Ascending aorta (tissue), 2 donors: ENCODE data around the gene GLCE. TPM values are rescaled to one million over a fixed set of nuclear protein-coding genes. Genes with fewer than 3 reads are reported as not detected.
A peak's percentile ranks its signal among the peaks of the same experiment; 100 is the strongest.
"Not testable (repeated sequence)": the region's sequence is repeated elsewhere in the genome, so short reads cannot be mapped to it uniquely, and the experiment has no call there.

Source experiments
- DNase-seq, 2 donors: peaks; one replicate each; pipeline ENCODE4 v3.0.0-alpha.2; 2019; ENCODE audit warnings: low spot score in 2 of 2
- H3K27ac ChIP-seq, 2 donors: fragments of 200-600 bp; sonication (generic); one replicate each; pipeline ENCODE4 v1.5.1; 2016 to 2017; ENCODE audit warnings: mild to moderate bottlenecking in 1 of 2
- H3K27me3 ChIP-seq: fragments of 200-600 bp; sonication (generic); one replicate; pipeline ENCODE4 v1.5.1; 2017
- H3K36me3 ChIP-seq, 2 donors: fragments of 200-600 bp; sonication (generic); one replicate each; pipeline ENCODE4 v1.5.1; 2016
- H3K4me1 ChIP-seq, 2 donors: fragments of 200-600 bp; sonication (generic); one replicate each; pipeline ENCODE4 v1.5.1; 2016 to 2017; ENCODE audit warnings: mild to moderate bottlenecking in 1 of 2
- H3K4me3 ChIP-seq, 2 donors: fragments of 200-600 bp; sonication (generic); one replicate each; pipeline ENCODE4 v1.5.1; 2016 to 2017; ENCODE audit warnings: mild to moderate bottlenecking in 1 of 2
- H3K9me3 ChIP-seq, 2 donors: fragments of 200-600 bp; sonication (generic); one replicate each; pipeline ENCODE4 v1.5.1; 2016
- CTCF ChIP-seq, 3 experiments: fragments of 200-600 bp in 2 of 3; fragments of 450-650 bp in 1 of 3; sonication (generic) in 2 of 3; IDR thresholded peaks; one replicate each; pipeline ENCODE4 v1.5.1; 2016 to 2019; ENCODE audit warnings: antibody characterized with exemption in 3 of 3, mild to moderate bottlenecking in 1 of 3, moderate library complexity in 1 of 3
- intact Hi-C: fragments of 100-400 bp; cut with DNase I; formaldehyde crosslinking; loops from one replicate; pipeline ENCODE4 v1.15.1; 2023
- total RNA-seq: library from RNA; depleted of rRNA; stranded (reverse); fragments of >200 nt; gene quantifications from one replicate; pipeline ENCODE4 v1.1.0, GENCODE V29; 2016

The GLCE gene
- total RNA-seq, 1 donor from 2014 or later: 13.9 TPM

- H3K27me3 ChIP-seq: no peaks in the 10 kb centered on the region
- no peaks in the 10 kb centered on the region for H3K9me3 ChIP-seq
- peak in 1 of 2 donors; percentile 69 for DNase-seq
- TF ChIP-seq CTCF (IDR thresholded peaks at IDR 0.05): no peak
- no peak overlapping the region for H3K4me3 ChIP-seq
- H3K27ac ChIP-seq: no peak overlapping the region
- no peaks in the 10 kb centered on the region for H3K4me1 ChIP-seq
- intact Hi-C loops: no loop called here
- no peaks in the 10 kb centered on the region for H3K36me3 ChIP-seq
Measured at GRCh38 chr15:69290346-69291164, 130.1 kb downstream of the GLCE start.

- H3K4me1 ChIP-seq, H3K27me3 ChIP-seq, H3K9me3 ChIP-seq, intact Hi-C loops, H3K27ac ChIP-seq, H3K36me3 ChIP-seq, H3K4me3 ChIP-seq: not testable (repeated sequence)
- DNase-seq: peak in 1 of 2 donors; percentile 38
Measured at GRCh38 chr15:69291651-69292050, 131.2 kb downstream of the GLCE start.

- no peak for DNase-seq
Measured at GRCh38 chr15:69292826-69293420, 132.5 kb downstream of the GLCE start.

GRCh38 chr15:69293741-69294615 is 133.5 kb downstream of the GLCE start:
- Histone ChIP-seq H3K4me1 (peaks cover 0 to under 1% of the 10 kb centered on the region in 2 donors), H3K4me3 (no peak overlapping the region), H3K27ac (no peak overlapping the region), H3K9me3 (no peaks in the 10 kb centered on the region), H3K36me3 (no peaks in the 10 kb centered on the region), H3K27me3 (peaks cover 3% of the 10 kb centered on the region)
- no peak for TF ChIP-seq CTCF (IDR thresholded peaks at IDR 0.05)
- intact Hi-C loops: no loop called here
- DNase-seq: no peak

More at GRCh38 chr15:69292826-69293420, 132.5 kb downstream of the GLCE start:
- intact Hi-C loops: no loop called here
- Histone ChIP-seq H3K4me3 (no peak overlapping the region), H3K27me3 (no peaks in the 10 kb centered on the region), H3K27ac (no peak overlapping the region), H3K4me1 (no peaks in the 10 kb centered on the region), H3K9me3 (no peaks in the 10 kb centered on the region), H3K36me3 (no peaks in the 10 kb centered on the region)
- TF ChIP-seq CTCF (IDR thresholded peaks at IDR 0.05): no peak

GRCh38 chr15:69296606-69297005 is 136.2 kb downstream of the GLCE start:
- Histone ChIP-seq H3K4me1 (peaks cover 0 to 10% of the 10 kb centered on the region in 2 donors), H3K27ac (no peak overlapping the region), H3K27me3 (peaks cover 17% of the 10 kb centered on the region), H3K36me3 (no peaks in the 10 kb centered on the region), H3K4me3 (no peak overlapping the region), H3K9me3 (no peaks in the 10 kb centered on the region)
- DNase-seq: no peak
- intact Hi-C loops: no loop called here
- no peak for TF ChIP-seq CTCF (IDR thresholded peaks at IDR 0.05)
